H4 (cell line): ENCODE measurements around the gene CORO2A. TPM values are rescaled to one million over a fixed set of nuclear protein-coding genes. Genes with fewer than 3 reads are reported as not detected.
"Not testable (repeated sequence)": the region's sequence is repeated elsewhere in the genome, so short reads cannot be mapped to it uniquely, and the experiment has no call there.

ENCODE experiments used
- DNase-seq: peaks from one replicate; pipeline ENCODE4 v3.0.0-alpha.2; 2015; ENCODE audit warnings: low spot score
- total RNA-seq: library from RNA; depleted of rRNA; stranded (reverse); fragments of >200 nt; shearing (Covaris generic); gene quantifications from 2 replicates; pipeline ENCODE4 v1.2.3, GENCODE V29; 2014

CORO2A gene
- total RNA-seq, 1 experiment from 2014 or later = 3.0 TPM

DNA sequence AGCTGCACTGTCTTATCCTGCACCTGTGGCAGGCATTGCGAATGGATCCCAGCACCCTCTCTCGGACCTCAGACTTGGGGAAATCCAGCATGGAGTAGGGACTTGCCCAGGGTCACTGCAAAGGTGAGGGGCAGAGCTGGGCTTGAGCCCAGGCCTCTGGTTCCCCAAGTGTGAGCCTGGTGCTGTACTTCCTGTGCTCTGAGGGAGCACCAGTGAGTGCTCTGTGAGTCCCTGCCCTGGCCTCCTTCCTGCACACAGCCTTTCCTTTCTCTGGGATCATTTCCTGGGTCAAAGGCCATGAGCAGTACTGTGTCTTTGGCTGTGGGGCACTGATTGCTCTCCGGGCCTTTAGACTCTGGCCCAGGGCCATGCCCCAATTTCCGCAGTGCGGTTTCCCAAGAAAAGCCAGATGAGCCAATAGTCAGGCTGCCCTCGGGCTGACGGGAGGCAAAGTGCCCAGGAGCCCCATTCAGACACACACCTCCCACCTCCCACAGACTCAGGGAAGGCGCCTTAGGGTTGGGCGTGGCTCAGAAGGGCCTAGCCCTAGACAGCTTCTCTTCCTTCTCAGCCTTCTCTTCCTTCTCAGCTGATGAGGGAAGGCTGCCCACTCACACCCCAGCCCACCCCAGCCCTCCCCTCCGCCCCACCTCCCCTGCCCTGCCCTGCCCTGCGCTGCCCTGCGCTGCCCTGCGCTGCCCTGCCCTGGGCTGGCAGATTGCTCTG, 50.1 kb downstream of the CORO2A start:
- DNase-seq = peak; percentile 71

- DNase-seq = no peak
Measured at GRCh38 chr9:98140503-98140902, 51.9 kb downstream of the CORO2A start.

- DNase-seq = no peak
Measured at GRCh38 chr9:98136489-98136888, 55.9 kb downstream of the CORO2A start.

GRCh38 chr9:98135938-98136337, 56.5 kb downstream of the CORO2A start:
- no peak for DNase-seq

- no peak for DNase-seq
Measured at GRCh38 chr9:98135558-98135934, 56.9 kb downstream of the CORO2A start.

DNA sequence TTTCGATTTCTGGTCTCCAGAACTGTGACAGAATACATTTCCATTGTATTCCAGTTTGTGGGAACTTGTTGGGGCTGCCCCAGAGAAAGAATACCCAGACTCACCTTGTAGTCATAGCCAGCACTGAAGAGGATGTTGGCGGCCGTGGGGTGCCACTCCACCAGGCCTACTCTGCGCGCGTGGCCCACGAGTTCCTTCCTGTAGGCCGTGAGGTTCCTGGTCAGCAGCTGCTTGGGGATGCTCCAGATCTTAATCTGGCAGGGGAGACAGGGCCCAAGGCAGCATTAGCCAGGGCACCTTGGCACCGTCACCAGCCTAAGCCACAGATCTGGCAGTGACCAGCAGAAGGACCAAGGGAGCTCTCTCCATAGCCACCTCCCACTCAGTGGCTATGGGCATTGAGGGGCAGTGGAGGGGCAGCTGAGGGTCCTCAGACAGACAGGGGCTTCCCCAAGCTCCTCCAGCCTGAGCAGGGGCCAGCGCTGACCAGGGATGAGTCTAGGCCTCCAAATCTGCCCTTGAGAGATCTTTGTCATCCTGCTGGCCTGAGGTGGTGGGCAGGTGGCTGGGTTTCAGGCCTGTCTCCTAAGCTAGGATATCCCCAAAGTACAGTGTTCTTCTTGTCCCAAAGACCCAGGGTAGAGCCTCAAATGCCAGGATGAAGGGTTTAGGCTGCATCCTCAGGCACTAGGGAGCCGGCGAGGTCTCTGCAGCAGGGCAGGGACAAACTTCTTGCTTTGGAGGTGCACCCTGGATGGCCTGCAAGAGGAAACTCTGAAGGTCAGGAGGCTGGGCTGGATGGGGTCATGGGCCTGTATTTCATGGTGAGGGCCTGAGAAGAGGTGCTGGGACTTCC, 57.5 kb downstream of the CORO2A start:
- DNase-seq = no peak

DNA sequence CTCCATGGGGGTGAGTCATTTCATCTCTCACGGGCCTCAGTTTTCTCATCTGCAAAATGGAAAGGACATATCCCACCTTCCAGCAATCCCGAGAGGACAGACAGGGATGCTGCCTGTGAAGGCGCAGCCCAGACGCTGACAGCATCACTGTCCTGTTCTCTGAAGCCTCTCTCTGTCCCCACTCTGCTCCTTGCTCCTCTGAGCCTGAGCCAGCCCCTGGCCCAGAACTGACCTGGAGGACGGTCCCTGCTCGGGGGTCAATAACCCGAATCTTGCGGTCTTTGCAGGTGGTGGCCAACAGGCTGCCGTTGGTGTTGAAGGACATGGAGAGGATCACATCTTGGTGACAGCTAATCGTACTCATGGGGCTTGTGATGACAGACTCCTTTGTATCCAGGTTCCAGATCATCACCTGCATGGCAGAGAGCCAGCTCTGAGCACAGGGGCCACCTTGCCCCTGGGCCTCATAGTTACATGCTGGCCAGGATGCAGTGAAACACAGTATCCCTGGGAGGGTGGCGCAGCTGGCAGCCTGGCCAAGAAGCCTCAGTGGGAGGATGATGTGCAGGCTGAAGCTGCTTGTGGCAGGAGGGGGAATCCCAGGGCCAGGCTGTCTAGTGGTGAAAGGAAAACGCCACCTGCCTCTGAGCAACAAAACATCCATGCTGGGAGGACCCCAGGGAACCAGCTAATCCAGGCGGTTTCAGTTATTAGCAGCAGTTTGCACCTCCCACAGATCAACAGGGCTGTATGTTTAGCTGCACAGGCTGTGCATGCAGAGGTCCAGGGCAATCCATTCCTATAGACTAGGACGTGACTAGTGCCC, 59.4 kb downstream of the CORO2A start:
- DNase-seq = no peak

DNA sequence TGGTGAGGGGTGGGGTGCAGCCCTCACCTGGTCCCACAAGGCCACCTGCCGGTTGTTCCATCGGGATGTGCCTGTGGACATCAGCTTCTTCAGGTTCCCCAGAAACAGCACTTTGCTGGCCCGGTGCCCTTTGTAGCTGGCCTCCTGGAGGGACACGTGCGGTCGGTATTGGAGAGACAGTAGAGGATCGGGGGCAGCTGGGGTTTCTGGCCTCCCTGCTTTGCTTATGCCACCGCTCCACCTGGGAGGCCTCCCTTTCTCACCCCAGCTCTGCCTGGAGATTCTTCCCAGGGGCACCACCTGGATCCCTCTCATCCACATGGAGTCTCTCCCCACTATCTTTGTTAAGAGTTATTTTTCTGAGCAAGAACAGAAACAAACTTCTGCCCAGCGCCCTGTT, 60.3 kb downstream of the CORO2A start:
- DNase-seq = no peak

DNA sequence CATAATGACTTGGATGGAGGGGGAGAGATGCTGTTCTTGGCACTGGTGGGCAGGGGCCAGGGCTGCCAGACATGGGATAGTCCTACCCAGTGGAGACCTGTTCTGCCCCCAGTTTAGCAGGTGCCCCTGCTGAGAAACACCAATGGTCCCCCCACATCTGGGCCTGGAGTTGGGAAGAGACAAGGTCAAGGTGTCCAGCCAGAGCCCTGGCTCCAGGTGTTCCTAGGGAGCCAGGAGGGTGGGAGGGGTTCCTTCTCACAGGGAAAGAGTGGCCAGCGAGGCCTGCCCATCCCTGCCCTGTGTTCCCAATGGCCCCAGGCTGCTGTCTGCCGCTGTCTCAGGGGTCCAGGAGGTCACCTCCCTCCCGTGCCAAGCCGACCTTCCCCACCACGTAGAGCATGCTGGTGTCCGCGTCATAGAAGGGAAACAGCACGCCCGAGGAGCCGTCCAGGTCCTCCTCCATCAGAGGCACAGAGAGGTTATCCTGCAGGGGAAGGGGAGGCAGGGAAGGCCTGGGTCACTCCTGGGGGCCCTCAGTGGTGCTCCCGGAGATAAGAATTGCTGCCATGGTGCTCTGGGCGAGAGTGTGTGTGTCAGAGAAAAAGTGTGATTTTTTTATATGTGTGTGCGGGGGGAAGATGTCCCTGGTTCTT, 61.7 kb downstream of the CORO2A start:
- DNase-seq = no peak

GRCh38 chr9:98130060-98130459, 62.4 kb downstream of the CORO2A start:
- not testable (repeated sequence) for DNase-seq

GRCh38 chr9:98129451-98129881, 63.0 kb downstream of the CORO2A start:
- no peak for DNase-seq

- no peak for DNase-seq
Measured at GRCh38 chr9:98128316-98128715, 64.1 kb downstream of the CORO2A start.

DNA sequence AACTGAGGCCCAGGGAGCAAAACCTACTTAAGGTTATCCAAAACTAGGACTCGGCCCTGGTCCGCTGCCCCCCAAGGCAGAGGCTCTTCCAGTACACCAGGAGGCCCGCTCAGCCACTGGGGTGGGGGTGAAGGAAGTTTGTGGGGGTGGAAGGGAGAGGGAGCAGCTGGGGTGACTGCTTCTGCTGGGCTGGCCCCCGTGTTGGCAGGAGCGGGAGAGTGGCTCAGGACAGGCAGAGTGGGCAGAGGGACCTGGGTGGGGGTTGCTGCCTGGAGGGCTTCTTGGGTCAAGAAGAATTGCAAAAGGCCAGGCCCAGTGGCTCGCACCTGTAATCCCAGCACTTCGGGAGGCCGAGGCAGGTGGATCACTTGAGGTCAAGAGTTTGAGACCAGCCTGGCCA, 65.2 kb downstream of the CORO2A start:
- no peak for DNase-seq

DNA sequence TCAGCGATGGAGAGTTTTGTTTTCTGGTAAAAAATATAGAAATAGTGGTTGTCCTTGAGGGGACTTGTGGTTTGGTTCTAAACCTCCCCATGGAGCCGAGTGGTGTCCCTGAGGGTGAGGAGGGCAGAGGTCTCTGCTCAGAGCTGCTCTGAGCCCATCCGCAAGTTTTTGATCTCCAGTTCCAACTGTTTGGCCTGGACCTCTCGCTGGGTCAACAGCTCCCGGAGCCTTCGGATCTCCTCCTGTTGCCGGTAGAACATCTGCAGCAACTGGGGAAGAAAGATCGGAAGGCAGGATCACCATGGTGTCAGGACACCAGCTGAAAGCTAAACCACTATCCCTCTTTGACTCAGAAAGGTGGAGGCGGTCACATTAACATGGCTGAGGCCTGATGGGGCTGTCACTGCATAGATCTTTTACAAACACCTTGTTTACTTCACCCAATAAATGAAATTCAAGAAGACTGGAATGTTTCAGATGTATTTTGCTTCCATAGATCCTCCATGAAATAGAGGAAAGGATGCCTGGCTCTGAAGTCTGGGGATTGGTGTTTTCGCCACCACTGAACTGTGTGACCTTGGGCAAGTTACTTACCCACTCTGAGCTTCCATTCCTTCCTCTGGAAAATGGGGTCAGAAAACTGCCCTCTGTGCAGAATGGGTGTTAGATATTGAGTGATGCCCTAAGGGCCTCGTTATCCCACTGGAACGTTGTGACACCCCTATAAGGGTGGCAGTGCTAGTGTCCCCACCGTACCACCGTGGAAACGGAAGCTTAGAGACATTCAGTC, 67.6 kb downstream of the CORO2A start:
- DNase-seq = no peak

GRCh38 chr9:98124091-98124490, 68.3 kb downstream of the CORO2A start:
- DNase-seq = not testable (repeated sequence)

- no peak for DNase-seq
Measured at GRCh38 chr9:98121058-98121457, 71.4 kb downstream of the CORO2A start.

- DNase-seq = no peak
Measured at GRCh38 chr9:98120476-98120875, 72.0 kb downstream of the CORO2A start.

DNA sequence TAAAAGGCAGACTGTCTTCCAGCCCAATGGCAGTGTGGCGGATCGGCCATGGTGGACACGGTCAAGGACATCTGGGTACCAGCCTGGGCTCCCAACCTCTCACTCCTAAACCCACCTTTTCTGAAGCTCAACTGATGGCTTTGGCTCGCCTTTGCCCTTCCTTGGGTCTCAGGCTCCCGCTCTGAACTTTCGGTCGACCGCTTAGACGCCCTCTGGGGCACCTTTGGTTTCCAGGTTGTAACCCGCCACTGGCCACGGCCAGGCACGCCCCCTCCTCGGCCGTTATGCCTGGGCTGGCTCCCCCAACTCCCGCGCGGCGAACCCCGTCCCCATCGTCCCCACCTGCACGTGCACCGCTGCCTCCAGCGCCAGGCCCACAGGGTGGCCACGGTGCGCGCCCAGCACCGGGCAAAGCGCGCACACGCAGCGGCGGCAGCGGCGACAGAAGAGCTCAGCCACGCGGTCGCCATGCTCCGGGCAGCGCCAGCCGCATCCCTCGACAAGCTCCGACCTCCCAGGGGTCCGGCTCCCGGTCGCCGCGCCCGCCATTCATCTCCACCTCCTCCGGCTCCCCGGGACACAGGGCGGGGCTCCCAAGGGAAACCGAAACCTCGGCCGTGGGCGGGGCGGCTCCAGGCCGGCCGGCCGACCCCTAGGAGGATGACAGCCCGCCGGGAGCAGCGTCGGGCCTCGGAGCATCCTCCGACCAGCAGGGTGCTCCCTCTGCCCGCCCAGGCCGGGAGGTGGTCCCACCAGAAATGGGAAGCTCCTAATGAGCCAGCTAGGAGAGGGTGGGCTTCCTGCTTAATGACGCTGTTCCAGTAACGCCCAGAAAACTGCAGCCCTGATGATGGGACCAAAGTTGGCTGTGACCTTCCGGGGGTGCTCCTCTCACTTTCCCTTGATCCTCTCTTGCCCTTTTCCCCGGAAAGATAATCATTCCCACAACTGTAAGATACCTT, 73.5 kb downstream of the CORO2A start, which contains the start of gene TRIM14:
Gene TRIM14, minus strand, starts transcription at position 583 of the 962 bp plus-strand sequence. Its CDS starts 34 bp downstream, at position 549.
- DNase-seq = peak; percentile 35

DNA sequence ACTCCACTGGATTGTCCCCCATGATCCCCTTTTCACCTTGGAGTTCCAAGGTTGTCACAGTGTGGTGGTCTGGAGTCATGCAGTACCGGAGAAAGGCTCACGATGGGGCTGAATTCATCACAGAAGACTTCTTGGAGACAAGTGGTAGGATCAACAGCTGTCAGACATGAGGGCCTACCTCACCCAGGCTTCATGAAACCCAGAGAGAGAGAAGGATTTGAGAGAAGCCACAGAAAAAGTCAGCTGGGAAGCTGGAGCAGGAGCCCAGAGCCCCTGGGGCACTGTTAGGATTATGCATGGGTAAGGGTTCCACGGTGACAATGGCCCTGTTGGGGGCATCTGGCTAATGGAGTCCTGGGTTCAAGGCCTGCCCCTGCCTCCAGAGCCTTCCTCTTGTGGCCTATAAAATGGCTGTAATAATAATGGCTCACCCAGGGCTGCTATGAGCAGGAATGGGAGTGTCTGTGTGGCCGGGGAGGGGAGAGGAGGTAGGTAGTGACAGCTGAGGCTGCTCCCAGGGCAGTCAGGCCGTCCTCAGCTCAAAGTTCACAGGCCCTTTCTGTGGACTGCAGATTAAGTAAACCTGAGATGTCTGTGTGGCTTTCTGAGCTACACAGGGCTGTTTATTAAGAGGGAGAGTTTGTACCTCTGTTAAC, 74.3 kb downstream of the CORO2A start:
- DNase-seq = peak; percentile 39
